Measurements from ENCODE around the gene HOGA1. TPM values are rescaled to one million over a fixed set of nuclear protein-coding genes. Genes with fewer than 3 reads are reported as not detected.

The HOGA1 gene
- total and polyA plus RNA-seq, 2 experiments from 2014 or later, result 5.8 to 6.9 TPM

DNA sequence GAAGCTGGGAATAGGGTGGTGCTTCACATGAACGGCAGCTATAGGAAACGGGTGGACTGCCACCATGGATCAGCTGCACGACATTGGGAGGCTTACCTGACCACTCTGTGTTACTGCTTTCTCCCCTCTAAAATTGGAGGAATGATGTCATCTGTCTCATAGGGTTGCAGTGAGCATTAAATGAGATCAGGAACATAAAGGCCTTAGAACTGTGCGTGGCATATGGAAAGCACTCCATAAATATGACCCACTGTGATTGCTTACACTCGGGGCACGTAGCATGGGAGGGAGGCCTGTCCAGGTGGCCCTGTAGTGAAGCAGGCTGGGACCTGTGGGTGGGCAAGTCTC is 15.1 kb downstream of the HOGA1 start:
- Histone ChIP-seq H3K9me3 (ENCODE audit: low read depth) (no peaks in the 10 kb centered on the region), H4K20me1 (ENCODE audit: insufficient read depth, poor library complexity, severe bottlenecking) (no peaks in the 10 kb centered on the region), H3K27ac (no peak overlapping the region), H2AFZ (no peak overlapping the region), H3K4me3 (no peak overlapping the region), H3K9me2 (replicated peaks; ENCODE audit: insufficient read depth) (no peaks in the 10 kb centered on the region), H3K4me1 (ENCODE audit: insufficient read depth) (no peaks in the 10 kb centered on the region), H3K79me2 (no peaks in the 10 kb centered on the region), H3K27me3 (no peaks in the 10 kb centered on the region), H3K36me3 (replicated peaks; ENCODE audit: insufficient read depth, low read depth) (no peaks in the 10 kb centered on the region), H3K4me2 (no peak overlapping the region)
- no peak for DNase-seq (ENCODE audit: low spot score)
- WGBS (ENCODE audit: low lambda C conversion rate, missing lambda C conversion rate), result 87% methylated on average over 6 of the region's 6 CpGs
- TF ChIP-seq EZH2 (IDR thresholded peaks at IDR 0.05; ENCODE audit: borderline replicate concordance) (no peak), EZH2phosphoT487 (IDR thresholded peaks at IDR 0.05; ENCODE audit: low read depth, severe bottlenecking, unreplicated experiment) (no peak)
- TF ChIP-seq, protein P1, sequence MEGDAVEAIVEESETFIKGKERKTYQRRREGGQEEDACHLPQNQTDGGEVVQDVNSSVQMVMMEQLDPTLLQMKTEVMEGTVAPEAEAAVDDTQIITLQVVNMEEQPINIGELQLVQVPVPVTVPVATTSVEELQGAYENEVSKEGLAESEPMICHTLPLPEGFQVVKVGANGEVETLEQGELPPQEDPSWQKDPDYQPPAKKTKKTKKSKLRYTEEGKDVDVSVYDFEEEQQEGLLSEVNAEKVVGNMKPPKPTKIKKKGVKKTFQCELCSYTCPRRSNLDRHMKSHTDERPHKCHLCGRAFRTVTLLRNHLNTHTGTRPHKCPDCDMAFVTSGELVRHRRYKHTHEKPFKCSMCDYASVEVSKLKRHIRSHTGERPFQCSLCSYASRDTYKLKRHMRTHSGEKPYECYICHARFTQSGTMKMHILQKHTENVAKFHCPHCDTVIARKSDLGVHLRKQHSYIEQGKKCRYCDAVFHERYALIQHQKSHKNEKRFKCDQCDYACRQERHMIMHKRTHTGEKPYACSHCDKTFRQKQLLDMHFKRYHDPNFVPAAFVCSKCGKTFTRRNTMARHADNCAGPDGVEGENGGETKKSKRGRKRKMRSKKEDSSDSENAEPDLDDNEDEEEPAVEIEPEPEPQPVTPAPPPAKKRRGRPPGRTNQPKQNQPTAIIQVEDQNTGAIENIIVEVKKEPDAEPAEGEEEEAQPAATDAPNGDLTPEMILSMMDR (IDR thresholded peaks at IDR 0.05; ENCODE audit: poor library complexity), result no peak

DNA sequence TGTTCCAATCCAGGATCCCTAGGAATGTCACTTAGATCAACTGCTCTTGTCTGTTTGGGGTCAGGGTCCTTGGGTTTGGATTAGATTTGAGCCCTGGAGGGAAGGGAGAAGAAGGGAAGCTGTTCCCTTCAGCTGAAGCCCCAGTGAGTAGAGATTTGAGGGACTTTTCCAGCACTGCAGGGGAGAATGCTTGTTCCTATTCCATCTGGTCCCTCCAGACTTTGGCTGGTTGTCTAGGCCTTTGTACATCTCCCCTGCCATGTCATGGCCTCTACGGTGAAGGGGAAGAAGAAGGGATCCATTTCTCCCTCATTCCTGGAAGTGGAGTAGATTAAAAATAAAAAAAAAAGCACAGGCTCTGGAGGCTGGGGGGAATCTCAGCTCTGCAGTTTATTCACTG is 16.4 kb downstream of the HOGA1 start:
- no peak for TF ChIP-seq EZH2phosphoT487 (IDR thresholded peaks at IDR 0.05; ENCODE audit: low read depth, severe bottlenecking, unreplicated experiment)
- TF ChIP-seq, protein P1 (IDR thresholded peaks at IDR 0.05; ENCODE audit: poor library complexity), result no peak
- TF ChIP-seq EZH2 (IDR thresholded peaks at IDR 0.05; ENCODE audit: borderline replicate concordance), result no peak

DNA sequence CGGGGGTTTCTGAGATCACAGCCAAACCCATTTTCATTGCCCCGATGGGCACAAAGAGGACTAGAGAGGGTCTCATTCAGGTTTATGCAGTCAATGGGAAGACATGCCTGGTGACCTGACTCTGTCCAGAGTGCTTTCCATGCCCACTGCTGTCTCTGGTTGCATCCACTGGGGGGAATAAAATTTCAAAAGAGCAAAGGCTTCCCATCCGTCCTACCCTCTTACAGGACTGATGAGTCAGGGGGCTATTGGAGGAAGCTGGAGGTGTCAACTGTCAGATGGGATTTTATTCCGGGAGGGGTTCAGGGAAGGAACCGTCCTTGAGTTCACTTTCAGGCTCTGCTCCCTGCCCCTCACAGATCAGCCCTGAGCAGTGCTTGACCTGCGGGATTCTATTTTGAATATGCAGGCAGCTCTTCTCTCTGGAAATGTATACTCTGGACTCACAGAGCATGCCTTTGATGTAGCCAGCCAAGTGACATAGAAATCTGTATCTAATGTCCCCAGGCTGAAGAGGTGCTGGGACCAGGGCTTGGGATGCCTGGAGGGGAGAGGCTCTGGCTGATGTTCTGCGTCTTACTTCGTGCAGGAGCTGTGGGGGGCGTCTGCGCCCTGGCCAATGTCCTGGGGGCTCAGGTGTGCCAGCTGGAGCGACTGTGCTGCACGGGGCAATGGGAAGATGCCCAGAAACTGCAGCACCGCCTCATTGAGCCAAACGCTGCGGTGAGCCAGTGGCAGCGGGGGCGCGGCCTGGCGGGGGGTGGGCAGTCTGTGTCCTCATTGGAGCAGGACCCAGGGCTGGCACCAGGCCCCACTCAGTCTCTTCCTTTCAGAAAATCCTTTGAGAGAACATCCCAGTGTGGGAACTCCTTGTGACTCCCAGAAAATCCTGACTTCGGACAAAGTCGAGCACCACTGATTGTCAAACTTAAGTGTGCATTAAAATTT is 17.4 kb downstream of the HOGA1 start:
- Histone ChIP-seq H3K4me3 (no peak overlapping the region), H3K27me3 (no peaks in the 10 kb centered on the region), H3K9me3 (ENCODE audit: low read depth) (no peaks in the 10 kb centered on the region), H4K20me1 (ENCODE audit: insufficient read depth, poor library complexity, severe bottlenecking) (no peaks in the 10 kb centered on the region), H3K27ac (no peak overlapping the region), H3K79me2 (no peaks in the 10 kb centered on the region), H3K4me1 (ENCODE audit: insufficient read depth) (no peaks in the 10 kb centered on the region), H2AFZ (no peak overlapping the region), H3K4me2 (no peak overlapping the region), H3K36me3 (replicated peaks; ENCODE audit: insufficient read depth, low read depth) (no peaks in the 10 kb centered on the region), H3K9me2 (replicated peaks; ENCODE audit: insufficient read depth) (no peaks in the 10 kb centered on the region)
- WGBS (ENCODE audit: low lambda C conversion rate, missing lambda C conversion rate), result 85% methylated on average over 21 of the region's 21 CpGs
- DNase-seq (ENCODE audit: low spot score), result no peak
- TF ChIP-seq EZH2phosphoT487 (IDR thresholded peaks at IDR 0.05; ENCODE audit: low read depth, severe bottlenecking, unreplicated experiment) (no peak), EZH2 (IDR thresholded peaks at IDR 0.05; ENCODE audit: borderline replicate concordance) (no peak)
- TF ChIP-seq, protein P1 (IDR thresholded peaks at IDR 0.05; ENCODE audit: poor library complexity), result no peak

More for the DNA sequence above, 16.4 kb downstream of the HOGA1 start:
- H3K27me3 ChIP-seq, result no peaks in the 10 kb centered on the region
- H2AFZ ChIP-seq, result no peak overlapping the region
- no peaks in the 10 kb centered on the region for H3K36me3 ChIP-seq (replicated peaks; ENCODE audit: insufficient read depth, low read depth)
- H3K9me3 ChIP-seq (ENCODE audit: low read depth), result no peaks in the 10 kb centered on the region
- 92% methylated on average over 1 of the region's 1 CpG for WGBS (ENCODE audit: low lambda C conversion rate, missing lambda C conversion rate)
- H3K79me2 ChIP-seq, result no peaks in the 10 kb centered on the region
- H3K4me2 ChIP-seq, result no peak overlapping the region
- no peak overlapping the region for H3K4me3 ChIP-seq
- H3K4me1 ChIP-seq (ENCODE audit: insufficient read depth), result no peaks in the 10 kb centered on the region
- H3K9me2 ChIP-seq (replicated peaks; ENCODE audit: insufficient read depth), result no peaks in the 10 kb centered on the region
- no peaks in the 10 kb centered on the region for H4K20me1 ChIP-seq (ENCODE audit: insufficient read depth, poor library complexity, severe bottlenecking)
- DNase-seq (ENCODE audit: low spot score), result no peak
- H3K27ac ChIP-seq, result no peak overlapping the region

All from hepatocyte (in vitro differentiated cells).